Left cardiac atrium (tissue), 4 donors: Measurements from ENCODE around the gene GVQW3. TPM values are rescaled to one million over a fixed set of nuclear protein-coding genes. Genes with fewer than 3 reads are reported as not detected.

ENCODE experiments used
- ATAC-seq, 2 donors: fragments of 200-7000 bp; cut with Tn5 transposase; one replicate each; pipeline ENCODE4 v1.9.1; 2020; ENCODE audit warnings: mild to moderate bottlenecking in 2 of 2, moderate library complexity in 2 of 2
- DNase-seq: peaks from one replicate; pipeline ENCODE4 v3.0.0-alpha.2; 2020
- intact Hi-C, 2 donors: fragments of 100-400 bp; cut with DNase I; formaldehyde crosslinking; loops; one replicate each; pipeline versions ENCODE4 v1.14.1 to v1.15.1; 2022 to 2023
- total RNA-seq, 2 donors: library from RNA; stranded (reverse); fragmentation: NEBNext Ultra II Directional; extraction: Animal tissue kit (Norgen Biotek cat#: 25700); gene quantifications; one replicate each; pipeline ENCODE4 v1.2.1, GENCODE V29; 2021
- donor health status: DM: no; HTN: yes; CAD: no.
- donor health status: DM: no; HTN: yes; CAD: no; lungs with severe emphysema.
- donor health status: DM: yes; HTN: yes; CAD: no.
- donor health status: Dilated cardiomyopathy.

Gene GVQW3
- total RNA-seq, 2 donors from 2014 or later: 0.99 to 2.1 TPM

- intact Hi-C loops: no loop called here
Measured at GRCh38 chr11:76436020-76436419, 54.9 kb downstream of the GVQW3 start.

GRCh38 chr11:76443268-76443980 is 62.3 kb downstream of the GVQW3 start:
- DNase-seq: no peak
- no peak for ATAC-seq
- intact Hi-C loops: loop anchor here in 1 of 2 donors (5.0 to 10.0 kb wide), 2 partner anchors 61 to 209 kb away; partner anchors contain the start of genes GVQW3 and THAP12

More at GRCh38 chr11:76436020-76436419, 54.9 kb downstream of the GVQW3 start:
- DNase-seq (no peak), ATAC-seq (no peak)

- DNase-seq (no peak), ATAC-seq (no peak)
- intact Hi-C loops: loop anchor here in 1 of 2 donors (5.0 to 10.0 kb wide), 2 partner anchors 62 to 209 kb away; partner anchors contain the start of genes GVQW3 and THAP12
Measured at GRCh38 chr11:76444065-76444383, 62.9 kb downstream of the GVQW3 start.

GRCh38 chr11:76444384-76445120 is 63.4 kb downstream of the GVQW3 start, which contains the start of gene EMSY:
Gene EMSY, plus strand, starts transcription at chr11:76445018. Its CDS starts 1,921 bp downstream, at chr11:76446939.
- DNase-seq (peak; percentile 97), ATAC-seq (peak; percentile 97)
- intact Hi-C loops: loop anchor here in 1 of 2 donors (5.0 to 10.0 kb wide), 2 partner anchors 62 to 210 kb away; partner anchors contain the start of genes GVQW3 and THAP12

GRCh38 chr11:76445121-76446084 is 64.3 kb downstream of the GVQW3 start:
- ATAC-seq (peak; percentile 62 to 84), DNase-seq (peak; percentile 84)
- intact Hi-C loops: loop anchor here in 1 of 2 donors (10.0 kb wide), 1 partner anchor 211 kb away; no protein-coding TSS in a partner anchor

DNA sequence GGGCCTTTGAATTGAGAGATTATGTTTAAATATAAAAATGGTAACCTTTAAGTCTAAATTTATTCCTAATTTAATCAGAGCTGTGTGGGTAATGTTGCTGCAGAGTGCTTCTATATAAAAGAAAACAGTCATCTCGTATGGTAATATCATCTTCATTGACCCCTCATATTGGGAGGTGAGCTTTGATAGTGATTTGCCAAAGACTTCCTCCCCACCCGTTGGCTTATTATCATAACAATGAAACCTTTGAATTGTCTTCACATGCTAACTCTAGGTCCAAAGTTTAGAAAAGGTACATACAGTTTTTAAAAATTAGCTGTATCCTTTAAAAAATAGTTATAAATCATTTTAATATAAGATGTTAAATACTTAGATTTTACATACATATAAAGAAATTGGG is 67.4 kb downstream of the GVQW3 start:
- DNase-seq (no peak), ATAC-seq (no peak)
- intact Hi-C loops: loop anchor here in 1 of 2 donors (10.0 kb wide), 1 partner anchor 214 kb away; no protein-coding TSS in a partner anchor

DNA sequence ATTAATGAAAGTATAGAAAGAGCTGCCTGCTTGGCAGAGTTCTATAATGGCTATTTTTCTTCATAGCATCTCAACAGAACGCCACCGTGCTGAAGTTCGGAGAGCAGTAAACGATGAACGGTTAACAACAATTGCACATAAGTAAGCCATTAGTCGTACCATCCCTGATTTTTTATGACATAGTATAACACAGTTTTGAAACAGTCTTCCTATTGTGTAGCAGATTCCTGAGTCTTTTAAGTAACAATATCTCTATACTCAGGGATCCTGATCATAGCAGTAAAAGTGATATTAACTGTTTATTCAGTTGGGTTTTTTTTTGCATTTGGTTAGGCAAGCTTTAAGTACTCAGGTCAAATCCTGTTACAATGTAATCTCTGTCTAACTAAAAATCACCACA is 72.1 kb downstream of the GVQW3 start:
- intact Hi-C loops: no loop called here
- DNase-seq (no peak), ATAC-seq (no peak)

DNA sequence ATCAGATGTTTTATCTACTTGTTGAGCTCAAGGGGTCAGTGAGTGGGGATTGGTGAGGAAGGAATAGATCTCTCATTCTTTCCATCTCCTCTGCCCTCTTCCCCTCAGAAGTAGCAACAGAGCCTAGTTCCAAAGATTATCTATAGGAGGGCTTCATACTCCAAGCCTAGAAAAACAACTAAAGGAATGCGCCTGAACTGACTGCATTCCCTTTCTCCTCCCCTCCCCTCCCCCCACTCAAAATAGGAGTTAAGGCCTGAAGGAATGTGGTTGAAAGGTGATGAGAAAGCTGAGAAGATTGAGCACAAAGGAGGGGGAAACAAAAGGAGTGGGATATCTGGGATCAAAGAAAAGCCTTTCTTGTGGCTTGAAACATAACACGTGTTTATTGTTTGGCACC is 74.2 kb downstream of the GVQW3 start:
- DNase-seq (no peak), ATAC-seq (no peak)
- intact Hi-C loops: no loop called here

- DNase-seq (no peak), ATAC-seq (no peak)
- intact Hi-C loops: no loop called here
Measured at GRCh38 chr11:76455931-76456330, 74.8 kb downstream of the GVQW3 start.

DNA sequence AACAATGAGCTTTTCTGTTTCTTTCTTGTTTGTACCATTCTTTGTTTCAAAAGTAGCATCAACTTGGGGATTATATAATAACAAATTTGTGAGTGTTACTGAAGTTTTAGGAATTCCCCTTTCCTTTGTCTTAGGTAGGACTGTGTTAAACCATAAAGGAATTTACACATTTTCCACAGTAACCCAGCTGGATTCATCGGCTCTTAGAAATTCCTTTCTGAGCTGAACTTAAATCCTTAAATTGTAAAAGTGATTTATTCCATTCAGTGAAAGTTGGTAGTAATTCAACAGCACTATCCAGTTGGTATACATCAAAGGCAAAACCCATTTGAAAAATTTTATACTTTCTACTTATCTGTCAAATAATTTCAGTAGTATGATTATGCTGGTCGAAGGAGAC is 75.4 kb downstream of the GVQW3 start:
- intact Hi-C loops: no loop called here
- no peak for ATAC-seq
- DNase-seq: no peak

Other genes starting within 250 kb of the GVQW3 start
- 1 to 10 TPM; 3.4 to 6.6 TPM for gene WNT11, start 174.8 kb upstream of the GVQW3 start, total RNA-seq
- gene THAP12, start 191 bp upstream of the GVQW3 start, total RNA-seq: 10 to 100 TPM; 16.5 to 25.2 TPM
- gene EMSY, start 63.7 kb downstream of the GVQW3 start, total RNA-seq: 10 to 100 TPM; 17.8 to 19.7 TPM